Adipose tissue (tissue), 3 donors: ENCODE data around the gene PLEKHM2. TPM values are rescaled to one million over a fixed set of nuclear protein-coding genes. Genes with fewer than 3 reads are reported as not detected.

Experiments
- H3K27ac ChIP-seq: one replicate; pipeline ENCODE4 v1.5.1; 2013; ENCODE audit warnings: low read depth, low read length
- WGBS, 3 donors: extraction: QIAGEN DNeasy Blood & Tissue Kit; methylation state at CpG; one replicate each; pipeline ENCODE4 v1.1.7; 2013; 5-methylcytosine and 5-hydroxymethylcytosine counted together
- polyA plus RNA-seq, 3 donors: library from polyadenylated mRNA; stranded (reverse); fragments of 200-250 nt; gene quantifications; one replicate each; pipeline ENCODE4 v1.2.3, GENCODE V29; 2013
- donor health status: healthy with polysubstance abuse.
- donor health status: Bipolar disorder and iron deficiency.
- donor health status: healthy.

Gene PLEKHM2
- polyA plus RNA-seq, 3 donors: 23.4 to 55.2 (median 41.1) TPM

GRCh38 chr1:15669864-15670263 lies 14.3 kb upstream of the PLEKHM2 start:
- H3K27ac ChIP-seq: no peak overlapping the region
- WGBS, 3 donors: 62 to 82% (median 63%) methylated on average over 4 of the region's 4 CpGs

GRCh38 chr1:15671430-15671829 lies 12.7 kb upstream of the PLEKHM2 start:
- WGBS, 3 donors: 91 to 97% (median 97%) methylated on average over 2 of the region's 2 CpGs
- H3K27ac ChIP-seq: no peak overlapping the region

DNA sequence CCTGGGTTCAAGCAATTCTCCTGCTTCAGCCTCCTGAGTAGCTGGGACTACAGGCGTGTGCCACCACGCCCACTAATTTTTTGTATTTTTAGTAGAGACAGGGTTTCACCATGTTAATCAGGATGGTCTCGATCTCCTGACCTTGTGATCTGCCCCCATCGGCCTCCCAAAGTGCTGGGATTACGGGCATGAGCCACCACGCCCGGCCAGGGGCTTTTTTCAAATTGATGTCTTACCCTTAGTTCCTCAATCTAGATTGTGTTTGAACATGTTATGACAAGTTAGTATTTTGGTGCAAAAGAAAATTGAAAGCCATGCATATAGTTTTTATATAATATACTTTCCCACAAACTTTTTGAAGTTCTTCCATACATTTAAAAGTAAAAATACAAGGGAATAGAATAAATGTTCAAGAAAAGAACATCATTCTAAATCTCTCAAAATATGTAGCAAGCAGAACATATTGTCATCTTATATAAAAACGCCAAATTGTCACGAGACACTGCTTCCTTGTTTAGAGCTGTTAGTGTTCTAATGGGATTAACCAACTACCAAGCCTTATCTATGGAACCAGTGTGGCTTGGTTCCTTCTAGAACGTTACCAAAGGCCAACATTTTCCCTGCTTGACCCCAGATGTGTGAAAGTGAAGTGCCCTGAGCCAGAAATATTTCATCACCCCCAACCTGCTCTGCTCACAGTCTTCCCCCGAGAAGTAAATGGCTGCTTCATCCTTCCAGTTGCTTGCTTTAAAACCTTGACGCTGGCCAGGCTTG lies 9.5 kb upstream of the PLEKHM2 start:
- WGBS, 3 donors: 60 to 73% (median 64%) methylated on average over 12 of the region's 12 CpGs
- no peak overlapping the region for H3K27ac ChIP-seq

DNA sequence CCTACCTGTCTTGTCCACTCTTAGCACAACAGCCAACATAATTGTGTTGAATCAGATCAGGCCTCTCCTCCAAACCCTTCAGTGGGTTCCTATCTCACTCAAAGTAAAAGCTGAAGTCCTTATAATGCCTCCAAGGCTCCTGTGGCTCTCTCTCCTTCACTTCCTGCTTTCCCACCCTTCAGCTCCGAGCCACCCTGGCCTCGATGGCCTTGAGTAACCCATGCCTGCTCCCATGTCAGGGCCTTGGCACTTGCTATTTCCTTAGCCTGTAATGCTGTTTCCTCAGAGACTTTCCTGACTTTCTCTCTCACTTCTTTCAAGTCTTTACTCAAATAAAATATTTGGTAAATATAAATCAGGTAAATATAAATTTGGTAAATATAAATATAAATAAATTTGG lies 8.1 kb upstream of the PLEKHM2 start:
- H3K27ac ChIP-seq: no peak overlapping the region
- 30 to 39% (median 33%) methylated on average over 2 of the region's 2 CpGs for WGBS, 3 donors

- 90 to 94% (median 92%) methylated on average over 6 of the region's 6 CpGs for WGBS, 3 donors
- no peak overlapping the region for H3K27ac ChIP-seq
These were observed 7.1 kb upstream of the PLEKHM2 start for GRCh38 chr1:15676688-15677661.

GRCh38 chr1:15678578-15678977 lies 5.5 kb upstream of the PLEKHM2 start:
- WGBS, 3 donors: 82 to 85% (median 83%) methylated on average over 1 of the region's 1 CpG
- H3K27ac ChIP-seq: no peak overlapping the region

DNA sequence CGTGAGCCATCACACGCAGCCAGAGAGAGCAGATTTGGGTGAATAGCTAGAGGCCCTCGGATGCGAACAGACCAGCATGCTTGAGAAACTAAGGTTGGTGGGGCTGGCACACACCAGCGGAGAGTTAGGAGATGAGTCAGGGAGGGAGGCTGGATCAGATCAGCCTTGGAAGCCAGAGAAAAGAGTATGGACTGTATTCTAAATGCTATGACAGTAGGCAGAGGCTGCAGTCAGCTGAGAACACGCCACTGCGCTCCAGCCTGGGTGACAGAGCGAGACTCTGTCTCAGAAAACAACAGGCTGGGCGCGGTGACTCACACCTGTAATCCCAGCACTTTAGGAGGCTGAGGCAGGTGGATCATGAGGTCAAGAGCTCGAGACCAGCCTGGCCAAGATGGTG lies 4.0 kb upstream of the PLEKHM2 start:
- H3K27ac ChIP-seq: no peak overlapping the region
- 92 to 94% (median 94%) methylated on average over 11 of the region's 11 CpGs for WGBS, 3 donors

DNA sequence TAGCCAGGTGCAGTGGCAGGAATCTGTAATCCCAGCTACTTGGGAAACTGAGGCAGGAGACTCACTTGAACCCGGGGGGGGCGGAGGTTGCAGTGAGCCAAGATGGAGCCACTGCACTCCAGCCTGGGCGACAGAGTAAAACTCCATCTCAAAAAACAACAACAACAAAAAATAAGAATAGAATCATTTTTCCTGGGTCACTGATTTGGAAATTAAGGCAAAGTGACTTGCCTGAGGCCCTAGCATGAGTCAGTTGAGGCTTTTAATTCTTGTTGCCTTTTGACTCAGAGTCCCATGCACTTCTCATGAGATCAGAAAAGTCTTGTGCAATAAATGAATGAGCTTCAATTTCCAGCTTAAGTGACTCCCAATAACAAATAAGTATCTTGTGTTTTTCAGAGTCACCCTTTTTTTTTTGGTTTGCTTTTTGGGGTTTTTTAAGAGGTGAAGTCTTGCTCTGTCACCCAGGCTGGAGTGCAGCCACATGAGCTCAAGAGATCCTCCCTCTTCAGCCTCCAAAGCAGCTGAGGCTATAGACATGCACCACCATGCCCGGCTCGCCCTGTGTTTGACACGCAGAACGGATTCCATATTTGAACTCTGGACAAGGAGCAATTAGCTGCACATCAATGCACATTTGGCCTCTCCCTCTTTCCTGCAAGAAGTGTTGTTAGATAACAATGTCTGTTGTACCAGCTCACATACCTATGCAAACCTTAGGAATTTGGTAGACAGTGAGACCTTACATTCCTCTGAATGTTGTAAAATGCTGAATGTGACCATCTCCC lies 3.4 kb upstream of the PLEKHM2 start:
- H3K27ac ChIP-seq: no peak overlapping the region
- WGBS, 3 donors: 84 to 91% (median 90%) methylated on average over 7 of the region's 7 CpGs

- H3K27ac ChIP-seq: no peak overlapping the region
- WGBS, 3 donors: 80 to 88% (median 84%) methylated on average over 12 of the region's 12 CpGs
These were observed 2.5 kb upstream of the PLEKHM2 start for GRCh38 chr1:15681349-15682292.

GRCh38 chr1:15682936-15683341 lies 1.2 kb upstream of the PLEKHM2 start:
- peak overlapping the region; percentile 49 for H3K27ac ChIP-seq
- WGBS, 3 donors: 97 to 100% (median 99%) methylated on average over 2 to 4 of the region's 4 CpGs

DNA sequence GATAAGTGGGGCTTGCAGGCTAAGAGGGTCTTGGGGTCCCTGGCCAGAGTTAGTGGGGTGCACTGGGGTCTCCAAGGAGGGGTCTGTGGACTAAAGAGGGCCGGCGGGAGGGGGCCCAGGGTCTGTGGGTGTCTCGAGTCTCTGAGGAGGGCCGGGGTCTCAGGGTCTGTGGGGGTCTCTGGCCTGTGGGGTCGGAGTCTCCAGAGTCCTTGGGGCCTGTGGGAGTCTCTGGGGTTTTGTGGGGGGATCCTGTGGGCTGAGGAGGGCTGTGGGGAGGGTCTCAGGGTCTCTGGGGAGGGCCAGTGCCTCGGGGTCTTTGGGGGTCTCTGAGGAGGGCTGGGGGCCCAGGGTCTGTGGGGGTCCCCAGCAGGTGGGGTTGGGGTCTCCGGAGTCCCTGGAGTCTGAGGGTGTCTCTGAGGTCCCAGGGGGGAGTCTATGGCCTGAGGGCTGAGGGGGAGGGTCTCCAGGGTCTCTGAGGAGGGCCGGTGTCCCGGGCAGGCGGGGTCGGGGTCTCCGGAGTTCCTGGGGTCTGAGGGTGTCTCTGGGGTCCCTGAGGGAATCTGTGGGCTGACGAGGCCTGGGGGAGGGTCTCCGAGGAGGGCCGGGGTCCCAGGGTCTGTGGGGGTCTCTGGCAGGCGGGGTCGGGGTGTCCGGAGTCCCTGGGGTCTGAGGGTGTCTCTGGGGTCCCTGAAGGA lies 628 bp upstream of the PLEKHM2 start:
- 38 to 41% (median 39%) methylated on average over 18 of the region's 18 CpGs for WGBS, 3 donors
- H3K27ac ChIP-seq: peak overlapping the region; percentile 97

DNA sequence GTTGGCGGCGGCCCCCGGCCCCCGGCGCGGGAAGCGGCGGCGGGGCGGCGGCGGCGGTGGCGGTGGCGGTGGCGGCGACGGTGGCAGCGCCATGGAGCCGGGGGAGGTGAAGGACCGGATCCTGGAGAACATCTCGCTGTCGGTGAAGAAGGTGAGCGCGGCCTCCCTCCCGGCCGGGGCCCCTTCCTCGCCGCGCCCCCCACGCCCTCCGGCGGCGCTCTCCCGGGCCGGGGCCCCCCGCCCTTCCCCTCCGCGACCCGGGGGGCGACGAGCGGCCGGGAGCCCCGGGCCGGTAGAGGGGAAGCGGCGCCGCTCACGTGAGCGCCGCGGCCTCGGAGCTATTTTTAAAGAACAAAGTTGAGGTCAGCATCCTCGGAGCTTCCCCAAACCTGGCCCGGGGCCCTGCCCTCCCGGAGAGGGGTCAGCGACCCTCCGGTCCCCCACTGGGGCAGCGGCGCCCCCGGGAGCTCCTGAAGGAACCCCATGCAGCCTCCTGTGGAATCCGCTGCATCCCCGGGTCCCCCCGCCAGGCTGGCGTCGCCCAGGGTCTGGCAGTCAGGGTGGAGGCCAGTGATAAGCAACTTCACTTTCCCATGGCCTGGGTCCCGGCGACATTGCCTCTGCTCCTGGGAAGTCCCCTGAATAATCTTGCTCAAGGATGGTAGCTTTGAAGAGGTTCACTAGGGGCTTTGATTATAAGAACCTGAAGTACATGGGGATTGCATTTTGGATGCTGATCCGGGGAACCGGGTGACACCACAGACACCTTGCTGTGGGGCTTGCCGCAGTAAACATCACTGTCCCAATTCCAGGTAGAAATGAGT lies 560 bp downstream of the PLEKHM2 start:
- H3K27ac ChIP-seq: peak overlapping the region; percentile 97
- 1% methylated on average over 34 to 63 of the region's 72 CpGs for WGBS, 3 donors

- WGBS, 3 donors: 42 to 69% (median 65%) methylated on average over 4 of the region's 4 CpGs
- no peak overlapping the region for H3K27ac ChIP-seq
These were observed 1.7 kb downstream of the PLEKHM2 start for GRCh38 chr1:15685820-15686219.

DNA sequence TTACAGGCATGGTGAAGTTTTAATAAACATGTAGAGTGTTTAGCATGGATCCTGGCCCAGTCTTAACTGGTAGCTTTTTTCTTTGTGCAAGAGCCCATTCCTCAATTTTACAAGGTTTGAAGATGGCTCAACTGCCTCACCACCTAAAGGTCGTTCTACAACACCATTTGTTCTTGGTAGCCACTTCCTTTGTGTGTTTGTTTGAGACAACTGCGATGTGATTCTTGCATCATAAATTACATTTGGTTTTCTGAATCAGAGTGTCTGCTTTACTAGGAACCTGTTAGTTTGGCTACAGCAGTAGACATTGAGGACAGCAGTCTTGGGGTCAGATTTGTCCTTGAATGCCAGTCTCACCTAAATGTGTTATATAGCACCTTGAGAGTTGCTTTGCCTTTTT lies 3.3 kb downstream of the PLEKHM2 start:
- H3K27ac ChIP-seq: no peak overlapping the region
- WGBS, 3 donors: 47 to 79% (median 58%) methylated on average over 2 of the region's 2 CpGs

DNA sequence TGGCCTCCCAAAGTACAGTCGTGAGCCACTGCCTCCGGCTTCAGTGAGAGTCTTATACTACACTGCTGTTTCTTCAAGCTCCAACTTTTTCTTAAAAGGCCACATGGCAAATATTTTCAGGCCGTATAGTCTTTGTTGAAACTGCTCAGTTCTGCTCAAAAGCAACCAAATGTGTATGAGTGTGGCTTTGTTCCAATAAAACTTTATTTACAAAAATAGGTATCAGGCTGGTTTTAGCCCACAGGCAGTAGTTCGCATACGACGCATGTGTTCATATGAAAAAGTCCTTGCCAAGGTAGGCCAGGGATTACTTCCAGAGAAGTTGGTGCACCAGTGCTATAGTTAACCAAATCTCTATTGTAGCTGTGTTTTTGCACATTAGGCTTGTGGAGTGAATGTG lies 6.2 kb downstream of the PLEKHM2 start:
- H3K27ac ChIP-seq: no peak overlapping the region
- 94 to 98% (median 95%) methylated on average over 6 of the region's 6 CpGs for WGBS, 3 donors

DNA sequence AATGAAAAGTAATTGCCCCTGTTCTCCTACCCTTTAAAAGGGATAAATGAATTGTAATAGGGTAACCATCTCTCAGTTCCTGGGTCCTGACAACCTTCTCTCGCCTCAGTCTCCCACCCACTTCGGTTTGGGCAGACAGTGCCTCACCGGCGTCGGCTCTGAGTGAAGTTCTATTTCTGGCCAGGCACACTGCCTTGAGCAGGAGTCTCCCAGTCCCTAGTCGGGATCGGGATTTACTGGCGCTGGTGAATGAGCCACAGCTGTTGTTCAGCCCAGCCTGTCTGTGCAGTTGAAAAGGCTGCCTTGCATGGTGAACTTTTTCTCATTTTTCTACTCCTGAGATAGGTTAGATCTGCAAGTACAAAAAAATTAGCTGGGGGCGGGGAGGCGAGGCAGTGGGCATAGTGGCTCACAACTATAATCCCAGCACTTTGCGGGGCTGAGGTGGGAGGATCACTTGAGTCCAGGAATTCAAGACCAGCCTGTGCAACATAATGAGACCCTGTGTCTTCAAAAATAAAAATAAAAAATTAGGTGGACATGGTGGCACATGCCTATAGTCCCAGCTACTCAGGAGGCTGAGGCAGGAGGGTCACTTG lies 7.4 kb downstream of the PLEKHM2 start:
- 66 to 78% (median 73%) methylated on average over 11 of the region's 11 CpGs for WGBS, 3 donors
- H3K27ac ChIP-seq: no peak overlapping the region
